Erythroblast (primary cell): Measurements from ENCODE around the gene IMPDH1.

Experiments used
- GATA1 ChIP-seq: IDR thresholded peaks from 2 replicates; pipeline ENCODE4 v1.6.1; 2011; ENCODE audit warnings: low read depth, mild to moderate bottlenecking, control low read depth, low read length, moderate library complexity
- POLR2A ChIP-seq: IDR thresholded peaks from 2 replicates; pipeline ENCODE4 v1.6.1; 2011; ENCODE audit warnings: mild to moderate bottlenecking, low read length

- no peak for TF ChIP-seq POLR2A
- TF ChIP-seq GATA1: no peak
Observed at GRCh38 chr7:128415217-128415785, 5.5 kb upstream of the IMPDH1 start.
